Left ventricle myocardium inferior (tissue), 1 donor: Measurements from ENCODE around the gene TPX2. TPM values are rescaled to one million over a fixed set of nuclear protein-coding genes. Genes with fewer than 3 reads are reported as not detected.
A peak's percentile ranks its signal among the peaks of the same experiment; 100 is the strongest.

Experiments used
- DNase-seq: peaks from one replicate; pipeline ENCODE4 v3.0.0-alpha.2; 2020
- H3K27ac ChIP-seq: fragments of 200-600 bp; replicated peaks from 2 replicates; pipeline ENCODE4 v1.8.0; 2021
- H3K27me3 ChIP-seq: fragments of 200-600 bp; 2 replicates; pipeline ENCODE4 v1.8.0; 2021; ENCODE audit warnings: low read depth
- H3K36me3 ChIP-seq: fragments of 200-600 bp; 2 replicates; pipeline ENCODE4 v1.8.0; 2021
- H3K4me1 ChIP-seq: fragments of 200-600 bp; 2 replicates; pipeline ENCODE4 v1.8.0; 2021
- H3K4me3 ChIP-seq: fragments of 200-600 bp; 2 replicates; pipeline ENCODE4 v1.8.0; 2021; ENCODE audit warnings: mild to moderate bottlenecking, moderate library complexity
- H3K9me3 ChIP-seq: fragments of 200-600 bp; replicated peaks from 2 replicates; pipeline ENCODE4 v1.8.0; 2021
- CTCF ChIP-seq: fragments of 200-600 bp; IDR thresholded peaks from 2 replicates; pipeline ENCODE4 v1.8.0; 2021; ENCODE audit warnings: antibody characterized with exemption, mild to moderate bottlenecking, borderline replicate concordance
- intact Hi-C: fragments of 100-400 bp; cut with micrococcal nuclease; formaldehyde crosslinking; loops from one replicate; pipeline ENCODE4 v1.11.0; 2022
- total RNA-seq: library from RNA; stranded (reverse); fragmentation: NEBNext Ultra II Directional; extraction: Animal tissue kit (Norgen Biotek cat#: 25700); gene quantifications from one replicate; pipeline ENCODE4 v1.2.1, GENCODE V29; 2021
- donor health status: DM: no; HTN: yes; CAD: no; lungs with severe emphysema.

TPX2 gene
- total RNA-seq, 1 donor from 2014 or later = 0.71 TPM

GRCh38 chr20:31817461-31817860, 78.4 kb downstream of the TPX2 start:
- intact Hi-C loops = no loop called here
- H3K9me3 ChIP-seq = no peaks in the 10 kb centered on the region
- no peak for TF ChIP-seq CTCF
- no peak for DNase-seq
- H3K4me3 ChIP-seq = no peak overlapping the region
- no peaks in the 10 kb centered on the region for H3K27me3 ChIP-seq
- peaks cover 51% of the 10 kb centered on the region for H3K4me1 ChIP-seq
- H3K36me3 ChIP-seq = no peaks in the 10 kb centered on the region
- H3K27ac ChIP-seq = no peak overlapping the region

GRCh38 chr20:31818376-31818908, 79.4 kb downstream of the TPX2 start:
- Histone ChIP-seq H3K36me3 (no peaks in the 10 kb centered on the region), H3K9me3 (no peaks in the 10 kb centered on the region), H3K27ac (no peak overlapping the region), H3K4me1 (peaks cover 49% of the 10 kb centered on the region), H3K4me3 (no peak overlapping the region), H3K27me3 (no peaks in the 10 kb centered on the region)
- no peak for TF ChIP-seq CTCF
- intact Hi-C loops = no loop called here
- DNase-seq = no peak

- Histone ChIP-seq H3K36me3 (no peaks in the 10 kb centered on the region), H3K27ac (no peak within 1 kb of the TSS), H3K4me1 (peaks cover 45% of the 10 kb centered on the region), H3K9me3 (no peaks in the 10 kb centered on the region), H3K4me3 (no peak within 1 kb of the TSS), H3K27me3 (no peaks in the 10 kb centered on the region)
- peak; percentile 54 for DNase-seq
- no peak for TF ChIP-seq CTCF
- intact Hi-C loops = no loop called here
Observed at GRCh38 chr20:31819083-31819784, 80.1 kb downstream of the TPX2 start, which contains the start of gene MYLK2. Gene MYLK2, plus strand, starts transcription at chr20:31819356. Its CDS starts 225 bp downstream, at chr20:31819581.

- no peak for DNase-seq
- Histone ChIP-seq H3K4me3 (no peak overlapping the region), H3K27ac (no peak overlapping the region), H3K36me3 (no peaks in the 10 kb centered on the region), H3K27me3 (no peaks in the 10 kb centered on the region), H3K9me3 (no peaks in the 10 kb centered on the region), H3K4me1 (peaks cover 38% of the 10 kb centered on the region)
- no peak for TF ChIP-seq CTCF
- intact Hi-C loops = no loop called here
Observed at GRCh38 chr20:31820228-31820627, 81.1 kb downstream of the TPX2 start.

GRCh38 chr20:31821427-31821826, 82.3 kb downstream of the TPX2 start:
- no peaks in the 10 kb centered on the region for H3K36me3 ChIP-seq
- TF ChIP-seq CTCF = no peak
- DNase-seq = no peak
- H3K9me3 ChIP-seq = no peaks in the 10 kb centered on the region
- intact Hi-C loops = no loop called here
- no peak overlapping the region for H3K4me3 ChIP-seq
- H3K27me3 ChIP-seq = no peaks in the 10 kb centered on the region
- peaks cover 29% of the 10 kb centered on the region for H3K4me1 ChIP-seq
- H3K27ac ChIP-seq = no peak overlapping the region
